NT2/D1 (cell line): ENCODE results near the gene KCTD17.

Experiments
- DNase-seq: peaks from one replicate; pipeline ENCODE4 v3.0.0-alpha.2; 2011; ENCODE audit warnings: low read depth, low spot score
- H3K27me3 ChIP-seq: 2 replicates; pipeline ENCODE4 v1.6.0; 2011; ENCODE audit warnings: mild to moderate bottlenecking; ENCODE audit not compliant: insufficient read length, insufficient read depth
- H3K36me3 ChIP-seq: 2 replicates; pipeline ENCODE4 v1.6.1; 2011; ENCODE audit warnings: mild to moderate bottlenecking, low read length, mixed read lengths; ENCODE audit not compliant: insufficient read depth, insufficient read length
- H3K4me1 ChIP-seq: 2 replicates; pipeline ENCODE4 v1.5.1; 2011; ENCODE audit not compliant: insufficient read depth, insufficient read length
- H3K4me3 ChIP-seq: 2 replicates; pipeline ENCODE4 v1.5.1; 2011; ENCODE audit warnings: low read depth; ENCODE audit not compliant: insufficient read length
- H3K9ac ChIP-seq: 2 replicates; pipeline ENCODE4 v1.6.0; 2011; ENCODE audit warnings: low read depth; ENCODE audit not compliant: insufficient read length
- H3K9me3 ChIP-seq: 2 replicates; pipeline ENCODE4 v1.5.1; 2011; ENCODE audit warnings: mild to moderate bottlenecking, low read length; ENCODE audit not compliant: insufficient read depth
- SUZ12 ChIP-seq: IDR thresholded peaks from 2 replicates; pipeline ENCODE4 v1.6.1; 2011; ENCODE audit not compliant: insufficient read length, insufficient read depth; ENCODE audit errors: extremely low read depth
- YY1 ChIP-seq: IDR thresholded peaks from 2 replicates; pipeline ENCODE4 v1.6.1; 2011; ENCODE audit not compliant: insufficient read length, insufficient read depth
- ZNF274 ChIP-seq: IDR thresholded peaks from 2 replicates; pipeline ENCODE4 v1.6.1; 2011; ENCODE audit warnings: mild to moderate bottlenecking, low read depth, low read length

The KCTD17 gene

DNA sequence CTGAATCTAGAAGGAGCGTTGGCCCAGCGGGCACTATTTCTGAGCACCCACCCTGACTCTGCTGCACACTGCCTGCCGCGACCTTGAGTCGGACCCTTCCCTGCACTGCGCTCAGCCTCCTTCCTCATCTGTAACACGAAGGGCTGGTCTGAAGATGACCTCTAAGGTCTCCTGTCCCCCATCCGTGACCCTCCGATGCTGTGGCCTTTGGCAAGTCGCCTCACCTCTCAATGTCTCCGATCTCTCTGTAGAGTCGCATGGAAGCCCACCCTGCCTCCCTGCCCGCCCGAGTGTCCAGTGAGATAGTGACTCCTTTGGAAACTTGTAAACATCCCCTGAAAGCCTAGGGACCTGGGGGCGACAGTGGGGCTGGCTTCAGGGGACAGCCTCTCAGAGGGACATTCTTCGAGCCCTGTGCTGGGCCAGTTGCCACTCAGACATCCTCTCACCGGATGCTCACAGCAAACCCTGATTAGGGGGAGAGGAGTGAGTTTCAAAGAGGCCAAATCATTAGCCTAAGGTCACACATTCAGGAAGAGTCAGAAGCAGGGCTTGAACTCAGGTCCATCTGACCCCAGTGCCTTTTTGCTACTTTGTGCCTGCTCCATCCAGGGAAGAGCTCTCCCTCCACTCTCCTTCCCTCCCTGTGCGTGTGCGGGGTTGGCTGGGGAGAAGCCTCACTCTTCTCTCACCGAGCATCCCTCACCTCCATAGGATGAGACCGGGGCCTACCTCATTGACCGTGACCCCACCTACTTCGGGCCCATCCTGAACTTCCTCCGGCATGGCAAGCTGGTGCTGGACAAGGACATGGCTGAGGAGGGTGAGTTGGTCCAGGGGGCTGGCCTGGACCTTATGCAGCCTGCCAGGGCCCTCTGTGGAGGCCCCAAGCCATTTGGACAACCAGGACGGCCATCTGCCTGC, 1.1 kb downstream of the KCTD17 start:
- DNase-seq = no peak
- peaks cover 30% of the 10 kb centered on the region for H3K36me3 ChIP-seq
- no peaks in the 10 kb centered on the region for H3K4me1 ChIP-seq
- no peaks in the 10 kb centered on the region for H3K27me3 ChIP-seq
- TF ChIP-seq SUZ12 (no peak), ZNF274 (no peak), YY1 (no peak)
- no peaks in the 10 kb centered on the region for H3K9me3 ChIP-seq
- peak overlapping the region; percentile 63 for H3K4me3 ChIP-seq
- peak overlapping the region; percentile 70 for H3K9ac ChIP-seq

DNA sequence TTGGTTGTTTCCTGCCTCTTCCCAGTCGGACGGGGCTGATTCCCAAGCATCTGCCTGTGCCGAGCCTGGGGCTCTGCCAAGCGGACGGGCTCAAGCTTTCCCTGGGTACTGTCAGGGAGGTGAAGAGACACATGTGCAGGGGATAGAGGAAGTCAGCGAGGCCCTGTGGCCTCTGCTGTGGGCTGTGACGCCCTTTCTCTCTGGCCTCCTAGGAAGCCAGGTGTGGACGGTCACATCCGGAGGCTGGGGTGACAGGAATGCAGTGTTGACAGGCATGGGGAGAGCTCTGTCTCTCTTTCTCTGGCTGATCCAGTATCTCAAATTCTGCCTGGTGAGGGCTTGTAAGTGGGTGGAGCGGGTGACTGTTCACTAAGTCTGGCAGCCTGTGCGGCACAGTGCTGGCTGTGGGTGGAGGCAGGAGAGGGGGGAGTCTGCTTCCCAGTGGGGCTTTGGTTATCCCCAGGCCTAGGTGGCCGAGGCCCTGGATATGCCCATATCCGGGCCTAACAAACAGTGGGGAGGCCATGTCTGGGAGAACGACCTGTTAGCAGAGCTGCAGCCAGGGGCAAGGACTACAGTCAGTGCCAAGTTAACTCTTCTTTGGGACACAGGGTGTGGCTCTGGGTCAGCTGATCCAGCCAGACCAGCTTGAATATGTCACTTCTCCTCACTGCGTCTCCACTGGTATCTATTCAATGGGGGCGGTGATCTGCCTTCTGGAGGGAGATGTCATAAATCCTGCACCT, 1.9 kb downstream of the KCTD17 start:
- H3K4me1 ChIP-seq = peaks cover 3% of the 10 kb centered on the region
- peak overlapping the region; percentile 8 for H3K9ac ChIP-seq
- TF ChIP-seq ZNF274 (no peak), SUZ12 (no peak), YY1 (no peak)
- H3K9me3 ChIP-seq = no peaks in the 10 kb centered on the region
- H3K27me3 ChIP-seq = no peaks in the 10 kb centered on the region
- H3K4me3 ChIP-seq = no peak overlapping the region
- H3K36me3 ChIP-seq = peaks cover 38% of the 10 kb centered on the region
- DNase-seq = no peak

DNA sequence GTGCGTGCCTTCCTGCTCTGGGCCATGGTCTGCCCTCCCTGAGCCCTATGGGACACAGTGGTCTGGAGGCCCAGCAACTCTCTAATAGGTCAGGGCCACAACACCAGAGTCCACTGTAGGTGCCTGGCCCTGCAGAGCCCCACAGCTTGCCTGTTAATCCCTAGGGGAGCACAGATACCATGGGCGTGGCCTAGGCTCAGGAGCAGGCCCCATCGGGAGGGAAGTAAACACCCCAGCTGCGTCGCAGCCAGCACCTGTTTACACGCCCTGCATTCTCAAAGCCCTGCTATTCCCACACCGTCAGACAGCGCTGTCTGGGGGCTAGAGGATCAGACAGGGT, 2.5 kb downstream of the KCTD17 start:
- Histone ChIP-seq H3K4me3 (no peak overlapping the region), H3K27me3 (no peaks in the 10 kb centered on the region), H3K4me1 (peaks cover 3% of the 10 kb centered on the region), H3K9ac (no peak overlapping the region), H3K36me3 (peaks cover 43% of the 10 kb centered on the region), H3K9me3 (no peaks in the 10 kb centered on the region)
- no peak for DNase-seq
- TF ChIP-seq YY1 (no peak), SUZ12 (no peak), ZNF274 (no peak)

DNA sequence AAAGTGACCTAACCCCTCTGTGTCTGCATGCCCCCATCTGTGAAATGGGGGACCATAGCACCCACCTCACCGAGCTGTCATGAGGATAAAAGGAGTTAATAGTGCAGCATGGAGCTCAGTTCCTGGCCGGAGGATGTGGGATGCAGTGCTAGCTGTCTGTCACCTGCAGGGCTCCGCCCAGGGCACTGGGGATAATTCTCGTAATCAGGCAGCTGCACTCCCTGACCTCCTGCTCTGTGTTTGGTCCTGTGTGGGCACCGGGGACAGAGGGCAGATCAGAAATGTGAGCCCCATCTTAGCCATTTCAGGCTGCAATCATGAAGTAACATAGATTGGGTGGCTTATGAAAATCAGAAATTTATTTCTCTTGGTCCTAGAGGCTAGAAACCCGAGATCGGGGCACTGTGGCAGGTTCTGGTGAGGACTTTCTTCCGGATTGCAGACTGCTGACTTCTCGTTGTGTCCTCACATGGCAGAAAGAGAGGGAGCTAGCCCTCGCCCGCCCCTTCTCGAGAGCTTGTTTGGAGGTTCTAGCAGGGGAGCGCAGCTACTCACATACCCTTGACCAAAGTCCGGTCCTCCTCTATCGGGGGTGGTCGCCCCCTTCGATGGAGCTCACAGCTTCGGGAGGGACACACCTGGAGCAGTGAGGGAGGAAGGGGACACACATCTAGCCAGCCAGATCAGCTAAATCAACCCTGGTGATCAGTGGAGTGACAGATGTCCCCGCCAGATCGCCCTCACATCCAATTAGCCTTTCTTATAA, 3.2 kb downstream of the KCTD17 start:
- H3K36me3 ChIP-seq = peaks cover 51% of the 10 kb centered on the region
- no peak for DNase-seq
- peaks cover 3% of the 10 kb centered on the region for H3K4me1 ChIP-seq
- no peaks in the 10 kb centered on the region for H3K9me3 ChIP-seq
- no peak overlapping the region for H3K4me3 ChIP-seq
- no peaks in the 10 kb centered on the region for H3K27me3 ChIP-seq
- H3K9ac ChIP-seq = no peak overlapping the region
- no peak for TF ChIP-seq ZNF274
- TF ChIP-seq YY1 = no peak
- no peak for TF ChIP-seq SUZ12

DNA sequence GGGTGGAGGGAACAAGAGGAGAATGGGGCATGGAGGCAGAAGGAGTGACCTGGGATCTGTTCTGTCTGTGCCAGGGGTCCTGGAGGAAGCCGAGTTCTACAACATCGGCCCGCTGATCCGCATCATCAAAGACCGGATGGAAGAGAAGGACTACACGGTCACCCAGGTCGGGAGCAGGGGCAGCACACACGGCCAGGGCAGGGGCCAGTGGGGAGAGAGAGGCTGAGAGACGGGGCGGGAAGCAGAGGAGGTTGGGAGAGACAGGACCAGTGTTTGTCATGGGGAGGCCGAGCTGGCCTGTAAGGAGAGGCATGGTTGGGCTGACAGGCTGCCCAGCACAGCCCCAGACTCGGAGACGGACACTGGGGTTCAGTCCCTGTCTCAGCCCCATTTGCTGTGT, 4.7 kb downstream of the KCTD17 start:
- no peak for DNase-seq
- no peak overlapping the region for H3K9ac ChIP-seq
- no peaks in the 10 kb centered on the region for H3K27me3 ChIP-seq
- H3K36me3 ChIP-seq = peaks cover 65% of the 10 kb centered on the region
- peaks cover 3% of the 10 kb centered on the region for H3K4me1 ChIP-seq
- TF ChIP-seq SUZ12 = no peak
- TF ChIP-seq YY1 = no peak
- no peak for TF ChIP-seq ZNF274
- no peaks in the 10 kb centered on the region for H3K9me3 ChIP-seq
- no peak overlapping the region for H3K4me3 ChIP-seq

DNA sequence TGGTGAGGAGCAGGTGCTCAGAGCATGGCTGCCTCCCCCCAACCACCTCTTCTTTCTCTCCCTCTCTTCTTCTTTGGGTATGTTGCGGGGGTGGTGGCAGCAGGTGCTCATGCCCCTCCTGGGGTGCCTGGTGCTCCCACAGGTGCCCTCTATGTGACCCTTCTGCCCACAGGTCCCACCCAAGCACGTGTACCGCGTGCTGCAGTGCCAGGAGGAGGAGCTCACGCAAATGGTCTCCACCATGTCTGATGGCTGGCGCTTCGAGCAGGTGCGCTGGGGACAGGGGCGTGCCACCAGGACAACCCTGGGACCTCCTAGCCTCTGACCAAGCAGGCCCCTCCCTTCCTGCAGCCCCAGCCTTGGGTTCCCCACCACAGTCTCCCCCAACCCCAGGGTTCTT, 5.7 kb downstream of the KCTD17 start:
- no peak overlapping the region for H3K9ac ChIP-seq
- no peak overlapping the region for H3K4me3 ChIP-seq
- TF ChIP-seq ZNF274 (no peak), SUZ12 (no peak), YY1 (no peak)
- no peaks in the 10 kb centered on the region for H3K9me3 ChIP-seq
- peaks cover 10% of the 10 kb centered on the region for H3K4me1 ChIP-seq
- H3K27me3 ChIP-seq = no peaks in the 10 kb centered on the region
- H3K36me3 ChIP-seq = peaks cover 65% of the 10 kb centered on the region
- no peak for DNase-seq
